Measurements from ENCODE around the gene CCL17.

CCL17 gene

DNA sequence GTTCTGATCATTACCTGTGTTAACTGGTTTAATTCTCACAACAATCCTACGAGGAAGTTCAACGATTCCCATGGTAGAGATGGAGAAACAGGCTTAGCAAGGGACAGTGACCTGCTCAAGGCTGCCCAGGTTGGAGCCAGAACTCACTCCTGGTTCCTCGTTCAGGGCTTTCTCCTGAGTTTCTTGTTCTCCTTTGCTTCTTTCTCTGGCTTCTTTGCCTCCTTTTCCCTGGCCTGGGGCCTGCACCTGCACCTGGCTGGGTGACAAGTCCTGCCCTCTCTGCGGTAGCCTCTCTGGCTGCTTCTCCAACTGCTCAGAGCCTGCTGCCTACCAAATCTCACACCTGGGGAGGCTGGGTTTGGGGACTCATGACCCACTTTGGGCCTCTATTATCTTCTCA is 43.2 kb upstream of the CCL17 start:
- Histone ChIP-seq H3K36me3 (ENCODE audit: control insufficient read depth in 2 of 2, insufficient read depth in 1 of 2, low read length in 2 of 2) (no peaks in the 10 kb centered on the region), H3K9me3 (ENCODE audit: control insufficient read depth, insufficient read depth, low read depth, low read length) (no peaks in the 10 kb centered on the region), H3K4me3 (ENCODE audit: low read depth, low read length) (no peak overlapping the region), H3K27ac (ENCODE audit: extremely low read depth, low read depth, low read length) (no peak overlapping the region), H3K4me1 (ENCODE audit: control insufficient read depth, insufficient read depth, low read length) (no peaks in the 10 kb centered on the region)
- ChIA-PET CTCF (no interaction called here), POLR2A (no interaction called here)
- TF ChIP-seq, protein P1, sequence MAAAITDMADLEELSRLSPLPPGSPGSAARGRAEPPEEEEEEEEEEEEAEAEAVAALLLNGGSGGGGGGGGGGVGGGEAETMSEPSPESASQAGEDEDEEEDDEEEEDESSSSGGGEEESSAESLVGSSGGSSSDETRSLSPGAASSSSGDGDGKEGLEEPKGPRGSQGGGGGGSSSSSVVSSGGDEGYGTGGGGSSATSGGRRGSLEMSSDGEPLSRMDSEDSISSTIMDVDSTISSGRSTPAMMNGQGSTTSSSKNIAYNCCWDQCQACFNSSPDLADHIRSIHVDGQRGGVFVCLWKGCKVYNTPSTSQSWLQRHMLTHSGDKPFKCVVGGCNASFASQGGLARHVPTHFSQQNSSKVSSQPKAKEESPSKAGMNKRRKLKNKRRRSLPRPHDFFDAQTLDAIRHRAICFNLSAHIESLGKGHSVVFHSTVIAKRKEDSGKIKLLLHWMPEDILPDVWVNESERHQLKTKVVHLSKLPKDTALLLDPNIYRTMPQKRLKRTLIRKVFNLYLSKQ (tag by site-specific recombination; IDR thresholded peaks at IDR 0.05; ENCODE audit: borderline replicate concordance) = no peak
- TF ChIP-seq ZNF830 (tag by site-specific recombination; IDR thresholded peaks at IDR 0.05; ENCODE audit: low read depth) (no peak), ZNF114 (tag by site-specific recombination; IDR thresholded peaks at IDR 0.05) (no peak), ZNF514 (tag by site-specific recombination; IDR thresholded peaks at IDR 0.05) (no peak), ZNF175 (tag by site-specific recombination; IDR thresholded peaks at IDR 0.05) (no peak), GLIS1 (tag by site-specific recombination; IDR thresholded peaks at IDR 0.05) (no peak), ZNF138 (tag by site-specific recombination; IDR thresholded peaks at IDR 0.05; ENCODE audit: borderline replicate concordance) (no peak)

DNA sequence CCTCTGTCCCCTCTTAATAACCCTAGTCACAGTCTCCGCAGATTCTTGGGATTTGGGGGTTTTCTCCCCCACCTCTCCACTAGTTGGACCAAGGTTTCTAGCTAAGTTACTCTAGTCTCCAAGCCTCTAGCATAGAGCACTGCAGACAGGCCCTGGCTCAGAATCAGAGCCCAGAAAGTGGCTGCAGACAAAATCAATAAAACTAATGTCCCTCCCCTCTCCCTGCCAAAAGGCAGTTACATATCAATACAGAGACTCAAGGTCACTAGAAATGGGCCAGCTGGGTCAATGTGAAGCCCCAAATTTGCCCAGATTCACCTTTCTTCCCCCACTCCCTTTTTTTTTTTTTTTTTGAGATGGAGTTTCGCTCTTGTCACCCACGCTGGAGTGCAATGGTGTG is 40.4 kb upstream of the CCL17 start:
- POLR2A ChIA-PET = no interaction called here
- Histone ChIP-seq H3K36me3 (ENCODE audit: control insufficient read depth in 2 of 2, insufficient read depth in 1 of 2, low read length in 2 of 2) (no peaks in the 10 kb centered on the region), H3K9me3 (ENCODE audit: control insufficient read depth, insufficient read depth, low read depth, low read length) (no peaks in the 10 kb centered on the region), H3K27ac (ENCODE audit: extremely low read depth, low read depth, low read length) (no peak overlapping the region), H3K4me1 (ENCODE audit: control insufficient read depth, insufficient read depth, low read length) (no peaks in the 10 kb centered on the region), H3K4me3 (ENCODE audit: low read depth, low read length) (no peak overlapping the region)
- CTCF ChIA-PET = interaction anchor here (0.6 to 0.7 kb wide), 2 partner anchors 172 to 229 kb away, joined by 4 read pairs; partner anchors contain the start of gene CCDC102A
- no peak for TF ChIP-seq ZNF174 (tag by site-specific recombination; IDR thresholded peaks at IDR 0.05)
- no peak for TF ChIP-seq ZNF302 (tag by site-specific recombination; IDR thresholded peaks at IDR 0.05; ENCODE audit: low read depth)
- TF ChIP-seq, protein P2, sequence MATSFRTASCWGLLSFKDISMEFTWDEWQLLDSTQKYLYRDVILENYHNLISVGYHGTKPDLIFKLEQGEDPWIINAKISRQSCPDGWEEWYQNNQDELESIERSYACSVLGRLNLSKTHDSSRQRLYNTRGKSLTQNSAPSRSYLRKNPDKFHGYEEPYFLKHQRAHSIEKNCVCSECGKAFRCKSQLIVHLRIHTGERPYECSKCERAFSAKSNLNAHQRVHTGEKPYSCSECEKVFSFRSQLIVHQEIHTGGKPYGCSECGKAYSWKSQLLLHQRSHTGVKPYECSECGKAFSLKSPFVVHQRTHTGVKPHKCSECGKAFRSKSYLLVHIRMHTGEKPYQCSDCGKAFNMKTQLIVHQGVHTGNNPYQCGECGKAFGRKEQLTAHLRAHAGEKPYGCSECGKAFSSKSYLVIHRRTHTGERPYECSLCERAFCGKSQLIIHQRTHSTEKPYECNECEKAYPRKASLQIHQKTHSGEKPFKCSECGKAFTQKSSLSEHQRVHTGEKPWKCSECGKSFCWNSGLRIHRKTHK (tag by site-specific recombination; IDR thresholded peaks at IDR 0.05) = no peak
- TF ChIP-seq ZSCAN16 (tag by site-specific recombination; IDR thresholded peaks at IDR 0.05) = no peak
- no peak for TF ChIP-seq ZNF558 (tag by site-specific recombination; IDR thresholded peaks at IDR 0.05)
- no peak for TF ChIP-seq ZNF335 (tag by site-specific recombination; conservative IDR thresholded peaks at IDR 0.05)
- TF ChIP-seq ZNF548 (tag by site-specific recombination; IDR thresholded peaks at IDR 0.05) = no peak
- no peak for TF ChIP-seq ZNF530 (tag by site-specific recombination; IDR thresholded peaks at IDR 0.05; ENCODE audit: low read depth)
- no peak for TF ChIP-seq ZNF830 (tag by site-specific recombination; IDR thresholded peaks at IDR 0.05; ENCODE audit: low read depth)
- TF ChIP-seq ZBTB7A (tag by site-specific recombination; IDR thresholded peaks at IDR 0.05; ENCODE audit: low read depth) = no peak
- TF ChIP-seq ZNF274 (IDR thresholded peaks at IDR 0.05; ENCODE audit: low read length) = no peak
- TF ChIP-seq ZNF274 (tag by site-specific recombination; IDR thresholded peaks at IDR 0.05; ENCODE audit: borderline replicate concordance) = no peak
- TF ChIP-seq ZBTB20 (tag by site-specific recombination; IDR thresholded peaks at IDR 0.05) = no peak
- no peak for TF ChIP-seq ZBTB17 (tag by site-specific recombination; IDR thresholded peaks at IDR 0.05)
- no peak for TF ChIP-seq ZNF10 (tag by site-specific recombination; IDR thresholded peaks at IDR 0.05)

DNA sequence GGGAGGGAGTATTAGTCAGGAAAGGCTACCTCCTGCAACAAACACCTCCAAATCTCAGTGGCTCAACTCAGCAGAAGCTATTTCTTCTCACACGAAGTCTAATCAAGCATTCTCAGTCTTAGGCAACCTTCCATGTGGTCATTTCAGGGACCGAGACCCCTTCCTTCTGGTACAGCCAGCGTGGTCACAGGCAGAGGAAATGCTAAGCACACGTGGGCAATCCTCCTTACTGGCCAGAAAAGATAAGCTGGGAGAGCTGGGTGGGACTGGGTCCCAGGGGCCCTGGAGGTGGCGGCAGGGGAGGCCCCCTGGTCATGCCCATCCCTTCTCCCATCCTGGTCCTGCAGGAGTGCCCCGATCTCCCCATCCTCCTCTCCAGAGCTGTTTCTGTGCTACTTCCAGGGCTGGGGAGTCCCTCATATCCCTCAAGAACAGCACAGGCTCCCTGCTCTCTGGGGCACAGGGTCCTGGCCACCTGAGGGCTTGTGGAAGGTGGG is 38.0 kb upstream of the CCL17 start:
- POLR2A ChIA-PET = no interaction called here
- CTCF ChIA-PET = no interaction called here
- no peak overlapping the region for H3K27ac ChIP-seq (ENCODE audit: extremely low read depth, low read depth, low read length)
- H3K4me1 ChIP-seq (ENCODE audit: control insufficient read depth, insufficient read depth, low read length) = no peaks in the 10 kb centered on the region
- H3K36me3 ChIP-seq (ENCODE audit: control insufficient read depth in 2 of 2, insufficient read depth in 1 of 2, low read length in 2 of 2) = no peaks in the 10 kb centered on the region
- no peak overlapping the region for H3K4me3 ChIP-seq (ENCODE audit: low read depth, low read length)
- no peaks in the 10 kb centered on the region for H3K9me3 ChIP-seq (ENCODE audit: control insufficient read depth, insufficient read depth, low read depth, low read length)
- TF ChIP-seq, protein P3, sequence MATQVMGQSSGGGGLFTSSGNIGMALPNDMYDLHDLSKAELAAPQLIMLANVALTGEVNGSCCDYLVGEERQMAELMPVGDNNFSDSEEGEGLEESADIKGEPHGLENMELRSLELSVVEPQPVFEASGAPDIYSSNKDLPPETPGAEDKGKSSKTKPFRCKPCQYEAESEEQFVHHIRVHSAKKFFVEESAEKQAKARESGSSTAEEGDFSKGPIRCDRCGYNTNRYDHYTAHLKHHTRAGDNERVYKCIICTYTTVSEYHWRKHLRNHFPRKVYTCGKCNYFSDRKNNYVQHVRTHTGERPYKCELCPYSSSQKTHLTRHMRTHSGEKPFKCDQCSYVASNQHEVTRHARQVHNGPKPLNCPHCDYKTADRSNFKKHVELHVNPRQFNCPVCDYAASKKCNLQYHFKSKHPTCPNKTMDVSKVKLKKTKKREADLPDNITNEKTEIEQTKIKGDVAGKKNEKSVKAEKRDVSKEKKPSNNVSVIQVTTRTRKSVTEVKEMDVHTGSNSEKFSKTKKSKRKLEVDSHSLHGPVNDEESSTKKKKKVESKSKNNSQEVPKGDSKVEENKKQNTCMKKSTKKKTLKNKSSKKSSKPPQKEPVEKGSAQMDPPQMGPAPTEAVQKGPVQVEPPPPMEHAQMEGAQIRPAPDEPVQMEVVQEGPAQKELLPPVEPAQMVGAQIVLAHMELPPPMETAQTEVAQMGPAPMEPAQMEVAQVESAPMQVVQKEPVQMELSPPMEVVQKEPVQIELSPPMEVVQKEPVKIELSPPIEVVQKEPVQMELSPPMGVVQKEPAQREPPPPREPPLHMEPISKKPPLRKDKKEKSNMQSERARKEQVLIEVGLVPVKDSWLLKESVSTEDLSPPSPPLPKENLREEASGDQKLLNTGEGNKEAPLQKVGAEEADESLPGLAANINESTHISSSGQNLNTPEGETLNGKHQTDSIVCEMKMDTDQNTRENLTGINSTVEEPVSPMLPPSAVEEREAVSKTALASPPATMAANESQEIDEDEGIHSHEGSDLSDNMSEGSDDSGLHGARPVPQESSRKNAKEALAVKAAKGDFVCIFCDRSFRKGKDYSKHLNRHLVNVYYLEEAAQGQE (tag by site-specific recombination; IDR thresholded peaks at IDR 0.05) = no peak
- TF ChIP-seq, protein P4, sequence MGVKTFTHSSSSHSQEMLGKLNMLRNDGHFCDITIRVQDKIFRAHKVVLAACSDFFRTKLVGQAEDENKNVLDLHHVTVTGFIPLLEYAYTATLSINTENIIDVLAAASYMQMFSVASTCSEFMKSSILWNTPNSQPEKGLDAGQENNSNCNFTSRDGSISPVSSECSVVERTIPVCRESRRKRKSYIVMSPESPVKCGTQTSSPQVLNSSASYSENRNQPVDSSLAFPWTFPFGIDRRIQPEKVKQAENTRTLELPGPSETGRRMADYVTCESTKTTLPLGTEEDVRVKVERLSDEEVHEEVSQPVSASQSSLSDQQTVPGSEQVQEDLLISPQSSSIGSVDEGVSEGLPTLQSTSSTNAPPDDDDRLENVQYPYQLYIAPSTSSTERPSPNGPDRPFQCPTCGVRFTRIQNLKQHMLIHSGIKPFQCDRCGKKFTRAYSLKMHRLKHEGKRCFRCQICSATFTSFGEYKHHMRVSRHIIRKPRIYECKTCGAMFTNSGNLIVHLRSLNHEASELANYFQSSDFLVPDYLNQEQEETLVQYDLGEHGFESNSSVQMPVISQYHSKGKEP (tag by site-specific recombination; IDR thresholded peaks at IDR 0.05) = no peak
